GM21528 (cell line): Measurements from ENCODE around the gene UBAC2.
"Not testable (repeated sequence)": the region's sequence is repeated elsewhere in the genome, so short reads cannot be mapped to it uniquely, and the experiment has no call there.

Source experiments
- ATAC-seq: cut with Tn5 transposase; IDR thresholded peaks from one replicate; pipeline ENCODE4 v1.9.1; 2021; ENCODE audit warnings: mild to moderate bottlenecking, moderate library complexity; ENCODE audit not compliant: unreplicated experiment, low FRiP score

The UBAC2 gene

DNA sequence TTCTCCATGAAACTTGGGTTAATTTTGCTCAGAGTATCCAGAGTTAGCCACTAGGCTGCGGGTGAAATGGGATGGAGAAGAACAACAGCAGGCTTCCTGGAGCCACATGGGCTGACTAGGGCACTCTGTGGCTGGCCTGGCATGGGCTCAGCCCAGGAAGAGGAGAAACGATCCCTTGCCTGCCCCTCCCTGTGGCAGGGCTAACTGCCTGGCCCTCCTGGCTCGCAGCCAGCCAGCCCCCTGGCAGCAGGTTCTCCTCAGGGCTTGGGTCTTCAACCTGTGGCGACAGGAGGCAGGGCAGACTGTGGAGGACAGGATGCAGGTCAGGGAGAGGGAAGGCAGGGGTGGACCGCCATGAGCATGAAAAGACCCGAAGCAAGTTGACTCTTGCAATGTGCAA, 185.3 kb downstream of the UBAC2 start:
- ATAC-seq: no peak

- no peak for ATAC-seq
Measured at GRCh38 chr13:99386495-99386894, 185.8 kb downstream of the UBAC2 start.

DNA sequence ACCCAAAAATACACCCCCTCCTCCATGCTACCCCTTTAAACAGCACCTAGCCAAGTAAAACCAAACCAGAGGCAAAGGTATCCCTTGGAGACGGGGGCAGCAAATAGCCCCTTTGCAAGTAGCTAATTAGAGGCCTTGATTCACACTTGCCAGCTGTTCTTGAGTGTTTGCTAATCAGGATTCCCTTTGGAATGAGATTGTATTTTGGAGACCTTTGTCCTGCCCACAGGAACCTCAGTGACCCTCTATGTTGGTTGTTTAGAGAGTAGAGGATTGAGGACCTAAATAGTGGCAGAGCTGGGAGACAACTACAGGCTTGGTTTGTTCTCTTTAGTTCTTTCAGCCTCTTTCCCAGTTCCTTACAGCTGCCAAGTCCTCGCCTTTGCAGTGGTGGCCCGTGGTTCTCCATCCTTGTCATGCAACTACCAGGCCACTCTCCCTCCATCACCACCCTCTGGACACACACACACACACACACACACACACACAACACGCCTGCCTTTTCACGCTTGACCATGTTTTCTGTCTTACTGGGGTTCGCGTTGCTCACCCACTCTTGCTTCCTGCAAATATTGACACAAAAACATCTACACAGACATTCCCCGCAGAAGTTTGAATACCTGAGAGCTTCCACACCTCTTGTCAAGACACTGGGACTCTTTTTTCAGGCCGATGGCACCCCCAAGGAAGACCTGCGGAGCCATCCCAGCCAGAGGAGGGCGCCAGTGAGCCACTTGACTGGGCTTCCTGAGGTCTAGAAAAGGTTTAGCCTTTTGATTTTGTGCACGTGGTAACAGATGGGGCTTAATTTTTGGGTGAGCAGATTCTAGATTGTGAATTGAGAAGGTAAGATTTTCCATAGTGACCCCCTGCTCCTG, 186.5 kb downstream of the UBAC2 start:
- ATAC-seq: no peak

GRCh38 chr13:99388334-99388923, 187.8 kb downstream of the UBAC2 start:
- ATAC-seq: no peak

DNA sequence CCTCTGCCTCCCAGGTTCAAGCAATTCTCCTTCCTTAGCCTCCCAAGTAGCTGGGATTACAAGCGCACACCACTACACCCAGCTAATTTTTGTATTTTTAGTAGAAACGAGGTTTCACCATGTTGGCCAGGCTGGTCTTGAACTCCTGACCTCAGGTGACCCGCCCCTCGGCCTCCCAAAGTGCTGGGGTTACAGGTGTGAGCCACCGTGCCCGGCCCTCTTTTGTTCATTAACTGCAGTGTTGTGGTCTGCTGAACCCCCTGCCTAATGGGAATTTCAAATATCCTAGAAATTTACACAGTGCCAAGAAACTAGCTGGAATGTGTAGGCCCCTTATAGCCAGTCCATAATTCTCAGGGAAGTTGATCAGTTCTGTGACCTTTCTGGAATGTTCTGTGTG, 188.4 kb downstream of the UBAC2 start:
- ATAC-seq: not testable (repeated sequence)

GRCh38 chr13:99389520-99390304, 189.1 kb downstream of the UBAC2 start:
- no peak for ATAC-seq

GRCh38 chr13:99390601-99391000, 189.9 kb downstream of the UBAC2 start:
- no peak for ATAC-seq

DNA sequence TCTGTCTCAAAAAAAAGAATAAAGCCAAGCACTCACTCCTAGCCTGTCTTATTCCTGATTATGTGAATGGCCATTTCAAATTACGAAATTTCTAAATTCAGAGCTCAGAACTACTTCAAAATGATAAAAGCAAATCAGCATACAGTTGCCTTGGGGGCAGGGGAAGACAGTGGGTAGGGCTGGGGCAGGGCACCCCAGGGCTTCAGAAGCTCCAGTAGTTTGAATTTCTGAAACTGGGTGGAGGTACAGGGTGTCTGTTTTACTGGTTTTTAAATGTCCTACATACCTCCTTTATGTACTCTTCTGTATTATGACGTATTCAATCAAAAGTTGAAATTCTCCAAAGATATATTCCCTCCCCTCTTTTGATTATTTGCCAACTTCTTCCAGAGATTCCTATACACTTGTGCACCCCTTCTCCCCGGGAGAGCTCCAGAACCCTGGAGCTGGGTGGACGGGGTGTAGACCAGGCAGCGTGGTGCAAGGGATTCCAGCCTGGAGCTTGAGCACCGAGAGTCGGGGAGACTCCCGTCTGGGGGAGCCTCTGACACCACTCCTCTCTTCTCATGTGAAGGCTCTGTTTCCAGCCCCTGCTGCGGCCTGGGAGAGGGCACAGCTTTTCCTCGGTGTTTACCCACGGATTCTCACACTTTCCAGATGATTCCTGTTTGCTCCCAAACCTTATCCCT, 191.3 kb downstream of the UBAC2 start:
- ATAC-seq: no peak

GRCh38 chr13:99392470-99393135, 191.9 kb downstream of the UBAC2 start:
- no peak for ATAC-seq

- not testable (repeated sequence) for ATAC-seq
Measured at GRCh38 chr13:99393391-99393790, 192.7 kb downstream of the UBAC2 start.

DNA sequence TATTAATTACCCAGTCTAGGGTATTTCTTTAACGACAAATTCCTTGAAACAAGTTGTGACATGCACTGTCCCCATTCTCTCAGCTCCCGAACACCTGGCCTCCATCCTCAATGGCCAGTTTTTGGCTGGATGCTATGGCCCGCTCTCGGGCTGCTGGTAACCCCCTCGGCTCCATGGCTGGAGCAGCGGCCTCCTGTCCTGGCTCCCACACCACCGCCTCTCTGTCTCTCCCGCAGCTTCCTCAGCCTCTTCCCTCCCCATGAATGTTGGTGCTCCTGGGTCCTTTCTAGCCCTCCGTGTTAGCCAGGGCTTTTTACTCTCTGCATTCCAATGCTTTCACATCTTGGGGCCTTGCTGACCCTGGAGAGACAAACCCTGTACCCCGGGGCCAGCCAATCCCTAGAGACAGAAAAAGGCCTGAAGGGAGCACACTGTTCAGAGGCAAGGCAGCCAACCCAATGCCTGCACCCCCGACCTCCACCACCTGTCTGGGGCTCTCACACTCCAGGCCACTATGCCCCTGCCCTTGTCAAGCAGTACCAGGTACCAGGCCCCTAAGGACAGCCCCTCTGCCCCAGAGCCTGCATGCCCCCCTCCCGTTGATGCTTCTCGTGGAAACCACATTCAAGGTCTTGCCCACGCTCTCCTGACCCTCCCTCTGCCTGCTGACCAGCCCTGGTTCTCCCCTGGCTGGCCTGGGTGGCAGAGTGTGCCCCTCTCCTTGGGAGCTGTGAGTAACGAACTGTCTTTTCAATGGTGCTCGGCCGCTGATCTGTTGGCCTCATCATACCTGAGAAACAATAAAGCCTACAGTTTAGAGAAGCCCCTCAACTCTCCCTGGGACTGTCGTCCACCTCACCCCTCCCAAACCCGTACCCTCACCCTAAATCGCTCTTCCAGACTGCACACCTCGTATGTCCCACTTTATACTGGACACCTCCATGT, 193.4 kb downstream of the UBAC2 start:
- ATAC-seq: no peak

- ATAC-seq: no peak
Measured at GRCh38 chr13:99395436-99395835, 194.8 kb downstream of the UBAC2 start.

DNA sequence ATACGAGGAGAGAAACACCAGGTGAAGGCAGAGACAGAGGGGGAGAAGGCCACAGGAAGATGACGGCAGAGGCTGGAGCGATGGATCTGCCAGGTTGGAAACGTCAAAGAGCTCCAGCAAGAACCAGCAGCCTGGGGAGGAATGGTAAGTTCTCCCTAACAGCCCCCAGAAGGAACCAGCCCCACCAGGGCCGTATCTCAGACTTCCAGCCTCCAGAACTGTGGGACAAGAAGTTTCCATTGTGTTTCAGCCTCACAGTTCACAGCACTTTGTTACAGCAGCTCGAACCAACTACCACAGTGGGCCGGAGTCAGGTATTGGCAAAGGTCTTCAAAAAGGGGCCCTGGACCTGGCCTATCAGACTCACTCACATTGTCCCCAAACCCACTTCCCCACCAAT, 195.8 kb downstream of the UBAC2 start:
- no peak for ATAC-seq

- ATAC-seq: no peak
Measured at GRCh38 chr13:99398071-99398470, 197.4 kb downstream of the UBAC2 start.

DNA sequence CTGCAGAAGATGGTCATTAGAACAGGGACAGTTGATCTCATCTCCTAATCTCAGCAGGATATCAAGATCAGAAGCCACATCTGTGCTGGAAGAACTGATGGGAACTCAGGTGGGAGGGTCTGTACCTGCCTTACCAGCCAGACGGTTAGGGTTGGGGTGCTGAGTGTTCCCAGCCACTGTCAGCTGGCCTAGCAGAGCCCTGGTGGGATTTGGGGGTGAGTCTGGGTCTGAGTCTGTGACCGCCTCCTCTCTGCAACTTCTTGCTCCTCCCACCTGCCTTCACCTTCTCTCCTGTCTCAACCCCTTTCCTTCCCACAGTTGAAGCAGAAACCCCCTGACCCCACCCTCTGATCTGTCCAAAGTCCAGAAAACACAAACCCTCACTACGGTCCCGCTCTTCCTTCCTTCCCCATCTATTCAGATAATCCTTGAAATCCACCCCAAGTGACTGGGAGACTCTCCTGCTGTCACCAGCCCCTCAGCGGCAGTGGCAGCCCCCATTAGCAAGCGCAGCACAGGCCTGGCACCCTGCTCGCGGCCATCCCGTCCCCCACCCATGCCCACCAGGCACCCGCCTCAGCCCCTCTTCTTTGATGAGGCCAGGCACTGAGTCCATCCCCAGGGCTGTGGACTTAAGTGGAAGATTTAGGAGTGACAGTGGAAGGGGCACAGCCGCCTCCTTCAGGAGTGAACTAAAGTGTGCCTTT, 198.4 kb downstream of the UBAC2 start:
- no peak for ATAC-seq

GRCh38 chr13:99399623-99399974, 198.9 kb downstream of the UBAC2 start:
- no peak for ATAC-seq

- ATAC-seq: no peak
Measured at GRCh38 chr13:99403458-99403971, 202.9 kb downstream of the UBAC2 start.

DNA sequence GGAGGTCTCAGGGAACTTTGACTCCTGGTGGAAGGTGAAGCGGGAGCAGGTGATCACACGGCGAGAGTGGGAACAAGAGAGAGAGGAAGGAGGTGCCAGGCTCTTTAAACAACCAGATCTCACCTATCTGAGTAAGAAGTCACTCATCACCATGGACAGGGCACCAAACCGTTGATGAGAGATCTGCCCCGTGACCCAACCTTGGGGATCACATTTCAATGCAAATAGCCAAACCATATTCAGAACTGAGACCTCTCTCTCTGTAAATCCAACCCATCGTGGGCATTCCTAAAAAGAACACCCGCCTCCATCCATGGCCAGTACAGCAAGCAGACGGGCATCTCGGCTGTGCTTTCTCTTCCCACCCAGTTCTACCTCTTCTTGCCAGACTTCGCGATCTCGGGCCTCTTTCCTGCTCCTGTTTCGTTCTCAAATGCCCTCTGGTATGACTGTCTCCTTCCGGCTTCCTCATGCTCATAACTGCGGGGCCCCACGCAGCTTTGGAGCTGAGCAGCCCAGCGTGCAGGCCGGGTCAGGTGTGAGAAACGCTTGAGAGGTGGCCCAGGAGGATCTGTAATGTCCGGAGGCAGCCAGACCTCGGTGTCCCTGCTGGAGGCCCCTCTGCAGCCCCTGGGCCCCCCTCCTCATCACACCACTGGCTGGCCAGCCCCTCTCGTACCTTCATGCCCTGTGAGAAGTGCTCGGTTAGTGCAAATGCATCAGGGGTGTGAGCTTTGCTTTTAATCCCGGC, 203.5 kb downstream of the UBAC2 start:
- ATAC-seq: no peak
